Panc1 (cell line): ENCODE data around the gene SLC52A3. TPM values are rescaled to one million over a fixed set of nuclear protein-coding genes. Genes with fewer than 3 reads are reported as not detected.

Source experiments
- ATAC-seq: fragments of 200-7000 bp; cut with Tn5 transposase; 2 replicates; pipeline ENCODE4 v1.9.1; 2020; ENCODE audit warnings: mild to moderate bottlenecking, moderate library complexity
- BruUV-seq: library from RNA; stranded (reverse); fragments of 400-500 nt; replicated peaks from 2 replicates; lab custom pipeline; 2021; lab: Mats Ljungman, UMichigan
- CTCF ChIA-PET: fragments of 300-600 bp; sonication (Branson Sonifier 250); formaldehyde crosslinking; loops from one replicate; lab custom pipeline; 2022; ENCODE audit warnings: antibody characterized with exemption; lab: Charles Lee
- POLR2A ChIA-PET: fragments of 300-600 bp; sonication (Branson Sonifier 250); formaldehyde crosslinking; loops from one replicate; lab custom pipeline; 2022; ENCODE audit warnings: antibody characterized with exemption; lab: Charles Lee
- DNase-seq: peaks from one replicate; pipeline ENCODE4 v3.0.0-alpha.2; 2010; ENCODE audit warnings: low read depth, low spot score
- H3K27ac ChIP-seq: 2 replicates; pipeline ENCODE4 v1.5.1; 2011; ENCODE audit warnings: mild to moderate bottlenecking, low read length, inconsistent platforms
- H3K27me3 ChIP-seq: fragments of 200-500 bp; sonication (Bioruptor generic); 2 replicates; pipeline ENCODE4 v1.6.0; 2014; ENCODE audit warnings: low read length, inconsistent platforms; ENCODE audit not compliant: control insufficient read depth, insufficient read depth
- H3K36me3 ChIP-seq: fragments of 200-500 bp; sonication (Bioruptor generic); 2 replicates; pipeline ENCODE4 v1.5.1; 2014; ENCODE audit warnings: inconsistent platforms, mild to moderate bottlenecking, low read length, moderate library complexity; ENCODE audit not compliant: control insufficient read depth, insufficient read depth
- H3K4me1 ChIP-seq: 2 replicates; pipeline ENCODE4 v1.5.1; 2011; ENCODE audit warnings: inconsistent platforms, mild to moderate bottlenecking, low read length, moderate library complexity; ENCODE audit not compliant: control insufficient read depth, insufficient read depth
- H3K4me3 ChIP-seq, 2 experiments: 2 replicates each; pipeline ENCODE4 v1.5.1; 2011 to 2012; ENCODE audit warnings: low read depth in 2 of 2, low read length in 2 of 2, mild to moderate bottlenecking in 2 of 2, inconsistent platforms in 1 of 2, moderate library complexity in 1 of 2
- H3K9me3 ChIP-seq: fragments of 200-500 bp; sonication (Bioruptor generic); 2 replicates; pipeline ENCODE4 v1.5.1; 2014; ENCODE audit warnings: low read depth, mild to moderate bottlenecking, inconsistent platforms, low read length, moderate library complexity; ENCODE audit not compliant: control insufficient read depth, insufficient read depth
- POLR2AphosphoS5 ChIP-seq: IDR thresholded peaks from 2 replicates; pipeline ENCODE4 v1.6.1; 2012; ENCODE audit warnings: mild to moderate bottlenecking, low read depth, low read length, moderate library complexity
- REST ChIP-seq, 2 experiments: IDR thresholded peaks; 2 replicates each; pipeline ENCODE4 v1.6.1; 2011 to 2012; ENCODE audit warnings: low read depth in 2 of 2, control low read depth in 1 of 2, low read length in 1 of 2, mild to moderate bottlenecking in 1 of 2, moderate library complexity in 1 of 2; ENCODE audit not compliant: insufficient read depth in 1 of 2
- SIN3A ChIP-seq: IDR thresholded peaks from 2 replicates; pipeline ENCODE4 v1.6.1; 2012; ENCODE audit warnings: low read depth, mild to moderate bottlenecking, low read length, moderate library complexity, borderline replicate concordance; ENCODE audit not compliant: insufficient read depth
- TCF7L2 ChIP-seq: IDR thresholded peaks from 2 replicates; pipeline ENCODE4 v1.6.1; 2011; ENCODE audit warnings: mild to moderate bottlenecking, low read depth, low read length, inconsistent platforms
- in situ Hi-C: cut with HindIII; loops from 2 replicates; pipeline ENCODE4 v1.10.0; 2016; ENCODE audit warnings: low sequenced_read_pairs, low pct_unique_long_range_greater_than_20kb
- intact Hi-C: fragments of 100-400 bp; cut with micrococcal nuclease; formaldehyde crosslinking; loops from one replicate; pipeline ENCODE4 v1.10.0; 2022; ENCODE audit not compliant: unreplicated experiment
- total RNA-seq: library from RNA; stranded (reverse); gene quantifications from one replicate; pipeline ENCODE4 v1.2.1, GENCODE V29; 2021; ENCODE audit not compliant: unreplicated experiment
- TF ChIP-seq, protein P1 (sequence below): fragments of 450-650 bp; IDR thresholded peaks from 2 replicates; pipeline ENCODE4 v1.5.1; 2017; ENCODE audit warnings: mild to moderate bottlenecking

The SLC52A3 gene
- total RNA-seq, 1 experiment from 2014 or later, result 6.4 TPM

- Histone ChIP-seq H3K27ac (no peak overlapping the region), H3K27me3 (no peaks in the 10 kb centered on the region; the same call in 1 of the 2 replicates), H3K4me3 (no peak overlapping the region), H3K36me3 (no peaks in the 10 kb centered on the region), H3K9me3 (no peaks in the 10 kb centered on the region), H3K4me1 (no peaks in the 10 kb centered on the region)
- CTCF ChIA-PET, result no interaction called here
- in situ Hi-C loops (no loop called here), intact Hi-C loops (no loop called here)
- no peak for DNase-seq
- TF ChIP-seq POLR2AphosphoS5, result no peak
- TF ChIP-seq, protein P1, sequence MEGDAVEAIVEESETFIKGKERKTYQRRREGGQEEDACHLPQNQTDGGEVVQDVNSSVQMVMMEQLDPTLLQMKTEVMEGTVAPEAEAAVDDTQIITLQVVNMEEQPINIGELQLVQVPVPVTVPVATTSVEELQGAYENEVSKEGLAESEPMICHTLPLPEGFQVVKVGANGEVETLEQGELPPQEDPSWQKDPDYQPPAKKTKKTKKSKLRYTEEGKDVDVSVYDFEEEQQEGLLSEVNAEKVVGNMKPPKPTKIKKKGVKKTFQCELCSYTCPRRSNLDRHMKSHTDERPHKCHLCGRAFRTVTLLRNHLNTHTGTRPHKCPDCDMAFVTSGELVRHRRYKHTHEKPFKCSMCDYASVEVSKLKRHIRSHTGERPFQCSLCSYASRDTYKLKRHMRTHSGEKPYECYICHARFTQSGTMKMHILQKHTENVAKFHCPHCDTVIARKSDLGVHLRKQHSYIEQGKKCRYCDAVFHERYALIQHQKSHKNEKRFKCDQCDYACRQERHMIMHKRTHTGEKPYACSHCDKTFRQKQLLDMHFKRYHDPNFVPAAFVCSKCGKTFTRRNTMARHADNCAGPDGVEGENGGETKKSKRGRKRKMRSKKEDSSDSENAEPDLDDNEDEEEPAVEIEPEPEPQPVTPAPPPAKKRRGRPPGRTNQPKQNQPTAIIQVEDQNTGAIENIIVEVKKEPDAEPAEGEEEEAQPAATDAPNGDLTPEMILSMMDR, result no peak
- no peak for TF ChIP-seq TCF7L2
- TF ChIP-seq REST (IDR thresholded peaks at IDR 0.05; ENCODE audit: insufficient read depth in 1 of 2, low read depth in 2 of 2, low read length in 1 of 2), result no peak
- TF ChIP-seq SIN3A, result no peak
- POLR2A ChIA-PET, result no interaction called here
- no TSS peak for BruUV-seq
- no peak for ATAC-seq
Measured at GRCh38 chr20:731891-732560, 36.3 kb downstream of the SLC52A3 start.

- H3K27me3 ChIP-seq, result peaks cover 3% of the 10 kb centered on the region
- in situ Hi-C loops, result no loop called here
- intact Hi-C loops, result no loop called here
- BruUV-seq, result no TSS peak
- no peaks in the 10 kb centered on the region for H3K4me1 ChIP-seq
- H3K27ac ChIP-seq, result no peak overlapping the region
- TF ChIP-seq TCF7L2 (no peak), SIN3A (no peak)
- TF ChIP-seq, protein P1, result no peak
- H3K9me3 ChIP-seq, result no peaks in the 10 kb centered on the region
- ChIA-PET CTCF (no interaction called here), POLR2A (no interaction called here)
- no peaks in the 10 kb centered on the region for H3K36me3 ChIP-seq
- no peak for DNase-seq
- H3K4me3 ChIP-seq, result no peak overlapping the region
- no peak for ATAC-seq
Measured at GRCh38 chr20:730005-730404, 38.3 kb downstream of the SLC52A3 start.
